Kidney tubule cell (primary cell): ENCODE measurements around the gene LILRB1.
"Not testable (repeated sequence)": the region's sequence is repeated elsewhere in the genome, so short reads cannot be mapped to it uniquely, and the experiment has no call there.

Experiments
- DNase-seq: peaks from one replicate; pipeline ENCODE4 v3.0.0-alpha.2; 2018; ENCODE audit warnings: low spot score

LILRB1 gene

GRCh38 chr19:54630262-54630661 lies at the start of gene LILRB1:
Gene LILRB1, plus strand, starts transcription at chr19:54630484. Its CDS starts 590 bp downstream, at chr19:54631074.
- DNase-seq = not testable (repeated sequence)

- DNase-seq = no peak
Observed at GRCh38 chr19:54586397-54586796, 43.9 kb upstream of the LILRB1 start.

DNA sequence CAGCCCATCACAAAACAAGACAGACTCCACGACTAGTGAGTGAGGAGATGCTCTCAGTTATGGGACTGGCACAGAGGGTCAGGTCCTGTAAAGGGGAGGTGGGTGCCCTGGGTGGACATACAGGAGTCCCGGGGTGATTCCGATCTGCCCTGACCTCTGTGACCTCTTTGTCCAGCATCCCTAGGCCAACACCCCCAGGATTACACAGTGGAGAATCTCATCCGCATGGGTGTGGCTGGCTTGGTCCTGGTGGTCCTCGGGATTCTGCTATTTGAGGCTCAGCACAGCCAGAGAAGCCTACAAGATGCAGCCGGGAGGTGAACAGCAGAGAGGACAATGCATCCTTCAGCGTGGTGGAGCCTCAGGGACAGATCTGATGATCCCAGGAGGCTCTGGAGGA lies 43.3 kb upstream of the LILRB1 start:
- no peak for DNase-seq

- not testable (repeated sequence) for DNase-seq
Observed at GRCh38 chr19:54593445-54593844, 36.8 kb upstream of the LILRB1 start, which contains the start of gene LILRA1. Gene LILRA1, plus strand, starts transcription at chr19:54593632. Its CDS starts 613 bp downstream, at chr19:54594245.

DNA sequence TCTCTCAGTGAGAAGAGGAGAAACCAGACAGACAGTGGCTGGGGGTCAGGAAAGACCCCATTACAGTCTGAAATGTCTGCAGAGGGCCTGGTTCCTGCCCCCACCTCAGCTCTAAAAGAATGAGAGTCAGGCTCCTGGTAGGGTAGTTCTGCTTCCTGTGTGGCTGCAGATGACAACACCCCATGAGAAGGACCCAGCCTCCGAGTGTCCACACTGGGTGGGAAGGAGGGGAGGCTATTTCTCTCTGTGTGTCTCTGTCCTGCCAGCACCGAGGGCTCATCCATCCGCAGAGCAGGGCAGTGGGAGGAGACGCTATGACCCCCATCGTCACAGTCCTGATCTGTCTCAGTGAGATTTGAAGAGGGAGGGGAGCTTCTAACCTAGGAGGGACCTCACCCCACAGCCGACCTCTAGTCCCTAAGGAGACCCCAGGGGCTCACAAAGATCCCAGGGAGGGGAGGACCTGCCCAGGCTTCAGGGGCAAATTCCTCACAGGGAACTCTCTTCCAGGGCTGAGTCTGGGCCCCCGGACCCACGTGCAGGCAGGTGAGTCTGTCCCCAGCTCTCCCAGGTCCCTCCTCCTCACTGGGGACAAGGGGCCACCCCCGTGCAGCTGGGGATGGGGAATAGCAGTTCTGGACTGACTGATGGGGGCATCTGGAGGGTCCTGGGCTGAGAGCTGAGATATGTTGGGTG lies 36.2 kb upstream of the LILRB1 start:
- DNase-seq = not testable (repeated sequence)

- no peak for DNase-seq
Observed at GRCh38 chr19:54594737-54595136, 35.5 kb upstream of the LILRB1 start.

- not testable (repeated sequence) for DNase-seq
Observed at GRCh38 chr19:54595680-54596436, 34.4 kb upstream of the LILRB1 start.

GRCh38 chr19:54600212-54600611 lies 30.1 kb upstream of the LILRB1 start:
- no peak for DNase-seq

DNA sequence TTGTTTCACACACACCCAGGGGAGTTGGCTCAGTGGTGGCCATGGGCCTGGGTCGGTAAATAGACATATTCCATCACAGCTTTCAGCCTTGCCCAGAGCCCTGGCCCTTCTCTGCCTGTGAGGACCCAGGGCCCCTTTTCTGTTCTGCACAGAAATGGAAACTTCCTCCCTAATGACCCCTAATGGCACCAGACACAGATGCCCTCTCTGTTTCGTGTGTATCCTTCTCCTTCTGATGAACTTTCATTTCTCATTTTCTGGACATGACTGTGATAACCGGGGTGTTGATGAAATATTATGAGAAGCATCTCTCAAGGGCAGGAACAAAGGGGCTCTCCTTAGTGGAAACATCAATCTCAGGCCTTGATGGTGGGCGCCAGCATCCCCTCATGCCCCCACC lies 24.1 kb upstream of the LILRB1 start:
- no peak for DNase-seq

DNA sequence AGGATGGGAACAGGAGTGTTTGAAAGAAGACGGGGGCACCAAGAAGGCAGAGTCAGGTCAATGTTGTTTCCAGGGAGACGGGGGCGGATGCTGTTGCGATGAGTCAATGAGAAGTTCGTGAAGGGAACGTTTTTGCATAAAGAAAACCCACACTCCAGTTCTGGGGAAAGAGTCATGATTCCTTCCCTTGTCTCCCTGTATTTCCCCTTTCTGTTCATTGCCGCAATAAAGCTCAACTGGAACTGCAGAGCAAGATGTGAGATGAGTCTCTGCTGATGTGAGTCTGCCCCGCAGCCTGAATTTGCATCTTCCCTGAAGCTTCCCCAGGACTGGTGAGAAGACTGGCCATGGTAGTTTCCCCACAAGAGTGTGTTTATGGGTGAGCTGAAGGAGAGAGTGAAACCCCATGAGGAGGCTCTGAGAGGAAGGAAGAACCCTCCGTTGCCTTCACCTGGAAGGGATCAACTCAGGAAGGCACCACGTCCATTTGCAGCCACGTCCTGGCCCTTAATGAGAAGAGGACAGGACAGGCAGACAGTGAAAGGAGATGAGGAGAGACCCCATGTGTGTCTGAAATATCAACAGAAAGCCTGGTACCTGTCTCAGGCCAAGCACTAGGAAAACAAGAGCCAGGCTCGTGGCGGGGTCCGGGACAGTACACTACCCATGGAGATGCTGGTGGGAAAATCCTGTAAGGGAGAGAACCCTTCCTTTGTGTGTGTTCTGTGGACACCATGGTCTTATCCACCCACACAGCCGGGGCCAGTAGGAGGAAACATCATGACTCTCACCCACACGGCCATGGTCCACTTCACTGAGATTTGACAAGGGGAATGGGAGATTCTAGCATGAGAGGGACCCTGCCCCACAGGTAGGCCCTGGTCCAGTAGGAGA lies 23.1 kb upstream of the LILRB1 start:
- no peak for DNase-seq

- DNase-seq = no peak
Observed at GRCh38 chr19:54607785-54608150, 22.5 kb upstream of the LILRB1 start.

DNA sequence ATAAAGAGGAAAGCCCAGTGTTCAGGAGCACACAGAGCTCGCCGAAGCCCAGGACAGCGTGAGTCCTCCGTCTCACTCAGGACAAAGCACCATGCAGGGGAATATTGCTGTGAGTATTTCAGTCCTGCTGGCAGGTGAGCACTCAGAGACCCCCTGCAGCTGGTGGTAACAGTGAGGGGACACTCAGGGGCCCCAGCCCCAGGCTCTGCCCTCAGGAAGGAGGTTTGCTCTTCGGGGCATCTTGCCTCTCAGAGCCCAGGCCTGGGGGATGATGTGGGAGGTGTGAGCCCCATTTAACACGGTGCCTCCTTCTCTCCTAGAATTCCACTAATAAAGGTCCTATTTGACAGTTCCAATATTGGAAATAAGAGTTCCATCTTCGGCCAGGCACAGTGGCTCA lies 22.1 kb upstream of the LILRB1 start:
- DNase-seq = no peak

DNA sequence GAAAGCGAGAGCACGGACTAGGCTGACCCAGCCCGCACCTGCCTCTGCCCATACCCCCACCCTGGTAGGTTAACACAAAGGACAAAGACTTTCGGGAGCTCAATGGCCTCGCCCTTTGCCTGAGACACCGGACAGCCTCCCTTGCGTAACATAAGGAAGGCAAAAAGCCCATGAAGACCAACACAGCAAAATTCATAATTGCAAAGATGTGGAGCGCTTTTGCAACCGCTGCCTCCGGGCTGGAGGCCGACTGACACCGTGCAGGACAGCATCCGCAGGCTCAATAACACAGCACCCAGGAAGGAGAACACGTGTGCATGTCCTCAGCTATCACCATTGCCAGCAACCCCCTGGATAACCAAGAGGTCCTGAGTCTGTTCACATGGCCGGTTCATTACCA lies 21.5 kb upstream of the LILRB1 start:
- no peak for DNase-seq

DNA sequence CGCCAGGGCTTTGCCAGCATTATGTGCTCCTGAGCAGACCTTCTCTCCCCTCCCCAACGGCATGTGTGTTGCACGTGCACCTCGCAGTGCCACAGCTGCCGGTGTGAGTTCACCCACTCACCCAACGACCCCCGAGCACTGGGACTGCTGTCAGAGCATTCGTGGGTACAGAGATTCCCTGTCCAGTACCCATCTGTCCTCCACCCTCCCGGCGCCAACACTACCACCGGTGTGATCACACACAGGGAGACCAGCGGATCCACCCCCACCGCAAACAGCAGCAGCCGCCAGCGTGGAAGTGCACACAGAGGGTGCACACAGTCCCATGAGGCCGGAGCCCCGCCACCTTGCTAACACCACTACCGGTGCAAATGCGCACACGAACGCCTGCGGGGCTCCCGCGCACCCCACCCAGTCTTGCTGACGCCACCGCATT lies 20.9 kb upstream of the LILRB1 start:
- no peak for DNase-seq

DNA sequence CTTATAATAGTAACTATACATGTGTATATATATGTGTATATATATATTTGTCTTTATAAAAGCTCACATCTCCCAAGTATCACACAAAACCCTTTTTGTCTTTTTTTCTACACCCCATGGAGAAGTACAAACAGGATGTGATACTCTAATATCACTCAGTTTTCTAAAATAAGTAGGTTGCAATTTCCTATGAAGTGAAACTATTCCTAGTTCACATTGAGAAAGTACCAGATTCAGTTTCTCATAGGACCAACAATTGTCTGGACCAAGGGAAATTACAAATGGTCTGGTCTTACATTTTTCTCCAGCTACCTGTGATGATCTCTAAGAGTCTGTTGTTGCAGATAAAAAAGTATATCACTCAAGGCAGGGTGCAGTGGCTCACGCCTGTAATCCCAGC lies 17.9 kb upstream of the LILRB1 start:
- no peak for DNase-seq

- no peak for DNase-seq
Observed at GRCh38 chr19:54614726-54615125, 15.6 kb upstream of the LILRB1 start.

DNA sequence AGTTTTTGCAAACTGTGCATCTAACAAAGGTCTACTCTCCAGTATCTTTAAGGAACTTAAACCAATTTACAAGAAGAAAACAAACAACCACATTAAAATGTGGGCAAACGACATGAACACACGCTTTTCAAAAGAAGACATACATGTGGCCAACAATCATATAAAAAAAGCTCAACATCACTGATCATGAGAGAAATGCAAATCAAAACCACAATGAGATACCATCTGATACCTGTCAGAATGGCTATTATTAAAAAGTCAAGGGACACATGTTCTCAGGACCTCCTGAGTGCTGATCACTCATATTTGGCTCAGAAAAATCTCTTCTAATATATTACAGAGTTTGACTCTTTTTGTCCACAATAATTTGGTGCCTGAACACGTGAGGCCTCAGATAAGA lies 14.2 kb upstream of the LILRB1 start:
- no peak for DNase-seq

GRCh38 chr19:54616821-54617560 lies 13.3 kb upstream of the LILRB1 start:
- DNase-seq = no peak

GRCh38 chr19:54620464-54620863 lies 9.8 kb upstream of the LILRB1 start:
- no peak for DNase-seq

GRCh38 chr19:54622431-54622830 lies 7.9 kb upstream of the LILRB1 start:
- no peak for DNase-seq

DNA sequence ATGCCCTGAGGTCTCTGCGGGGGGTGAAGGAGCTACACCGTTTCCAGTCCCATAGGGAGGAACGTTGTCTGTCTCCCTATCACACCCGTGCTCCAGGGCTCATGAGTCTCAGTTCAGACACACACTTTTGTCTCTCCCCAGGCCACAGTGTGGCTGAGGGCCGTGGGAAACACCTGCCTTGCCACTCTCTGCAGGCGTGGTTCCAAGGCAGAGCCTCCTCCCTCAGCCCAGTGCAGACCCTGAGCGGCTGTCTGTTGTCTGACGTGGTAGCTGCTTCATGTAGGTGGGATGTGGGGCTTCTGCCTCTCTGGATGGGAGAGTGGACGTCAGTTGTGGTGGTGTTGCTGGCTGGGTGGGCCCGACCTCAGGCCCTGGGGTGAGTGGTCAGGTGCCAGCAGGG lies 6.0 kb upstream of the LILRB1 start:
- DNase-seq = not testable (repeated sequence)
